GM12878 (cell line): Measurements from ENCODE around the gene TMCO6.

Source experiments
- ESRRA ChIP-seq: IDR thresholded peaks from 2 replicates; pipeline ENCODE4 v1.6.1; 2012; ENCODE audit warnings: mild to moderate bottlenecking, low read length, improper control_type of control experiment
- ZNF274 ChIP-seq: IDR thresholded peaks from one replicate; pipeline ENCODE4 v1.8.0; 2011; ENCODE audit not compliant: insufficient read length, insufficient read depth
- TF ChIP-seq, protein P1 (sequence below): IDR thresholded peaks from 2 replicates; pipeline ENCODE4 v1.6.1; 2011; ENCODE audit warnings: mild to moderate bottlenecking, low read depth, low read length, moderate library complexity; ENCODE audit not compliant: insufficient replicate concordance
- TF ChIP-seq, protein P2 (sequence below): IDR thresholded peaks from 2 replicates; pipeline ENCODE4 v1.6.1; 2012; ENCODE audit warnings: low read depth, low read length, improper control_type of control experiment
- TF ChIP-seq, protein P3 (sequence below): IDR thresholded peaks from 2 replicates; pipeline ENCODE4 v1.6.1; 2012; ENCODE audit warnings: low read depth, low read length, improper control_type of control experiment

DNA sequence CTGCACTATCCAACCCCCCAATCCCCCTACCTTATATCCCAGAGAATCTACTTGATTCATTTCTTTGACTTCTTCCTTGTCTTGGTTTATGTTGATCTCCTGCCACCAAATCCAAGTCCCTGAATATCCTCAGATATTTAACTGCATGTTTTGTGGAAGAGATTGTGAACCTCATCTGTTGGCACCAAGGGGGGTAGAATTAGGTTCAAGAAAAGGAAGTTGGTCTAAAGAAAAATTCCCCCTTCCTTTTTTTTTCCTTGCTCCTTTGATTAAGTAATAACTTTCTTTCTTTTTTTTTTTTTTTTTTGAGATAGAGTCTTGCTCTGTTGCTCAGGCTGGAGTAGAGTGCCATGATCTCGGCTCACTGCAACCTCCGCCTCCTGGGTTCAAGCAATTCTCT is 5.8 kb upstream of the TMCO6 start:
- TF ChIP-seq ZNF274 (no peak), ESRRA (no peak)
- TF ChIP-seq, protein P1, sequence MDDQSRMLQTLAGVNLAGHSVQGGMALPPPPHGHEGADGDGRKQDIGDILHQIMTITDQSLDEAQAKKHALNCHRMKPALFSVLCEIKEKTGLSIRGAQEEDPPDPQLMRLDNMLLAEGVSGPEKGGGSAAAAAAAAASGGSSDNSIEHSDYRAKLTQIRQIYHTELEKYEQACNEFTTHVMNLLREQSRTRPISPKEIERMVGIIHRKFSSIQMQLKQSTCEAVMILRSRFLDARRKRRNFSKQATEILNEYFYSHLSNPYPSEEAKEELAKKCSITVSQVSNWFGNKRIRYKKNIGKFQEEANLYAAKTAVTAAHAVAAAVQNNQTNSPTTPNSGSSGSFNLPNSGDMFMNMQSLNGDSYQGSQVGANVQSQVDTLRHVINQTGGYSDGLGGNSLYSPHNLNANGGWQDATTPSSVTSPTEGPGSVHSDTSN = no peak
- TF ChIP-seq, protein P2, sequence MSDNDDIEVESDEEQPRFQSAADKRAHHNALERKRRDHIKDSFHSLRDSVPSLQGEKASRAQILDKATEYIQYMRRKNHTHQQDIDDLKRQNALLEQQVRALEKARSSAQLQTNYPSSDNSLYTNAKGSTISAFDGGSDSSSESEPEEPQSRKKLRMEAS = no peak
- TF ChIP-seq, protein P3, sequence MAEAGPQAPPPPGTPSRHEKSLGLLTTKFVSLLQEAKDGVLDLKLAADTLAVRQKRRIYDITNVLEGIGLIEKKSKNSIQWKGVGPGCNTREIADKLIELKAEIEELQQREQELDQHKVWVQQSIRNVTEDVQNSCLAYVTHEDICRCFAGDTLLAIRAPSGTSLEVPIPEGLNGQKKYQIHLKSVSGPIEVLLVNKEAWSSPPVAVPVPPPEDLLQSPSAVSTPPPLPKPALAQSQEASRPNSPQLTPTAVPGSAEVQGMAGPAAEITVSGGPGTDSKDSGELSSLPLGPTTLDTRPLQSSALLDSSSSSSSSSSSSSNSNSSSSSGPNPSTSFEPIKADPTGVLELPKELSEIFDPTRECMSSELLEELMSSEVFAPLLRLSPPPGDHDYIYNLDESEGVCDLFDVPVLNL = no peak
